ENCODE measurements around the gene SQSTM1.

The SQSTM1 gene

DNA sequence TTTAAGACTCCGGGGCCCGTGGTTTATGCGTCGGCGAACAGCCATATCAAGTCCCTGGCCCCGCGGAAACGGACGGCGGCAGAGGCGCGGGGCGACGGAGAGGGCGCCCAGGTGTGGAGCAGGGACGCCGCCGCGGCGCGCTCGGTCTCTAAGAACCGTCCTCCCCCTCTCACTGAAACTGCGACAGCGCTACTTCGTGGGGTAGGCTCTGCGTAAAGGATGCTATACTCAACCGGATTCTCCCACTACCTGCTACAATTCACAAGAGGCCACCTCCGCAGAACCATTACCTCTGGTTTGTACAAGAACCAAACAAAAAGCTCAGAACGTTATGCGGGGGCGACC is 37.5 kb downstream of the SQSTM1 start:
- TF ChIP-seq POLR2A (IDR thresholded peaks at IDR 0.05; ENCODE audit: extremely low read depth, insufficient read length) (no peak), MAX (IDR thresholded peaks at IDR 0.05; ENCODE audit: low read depth, low read length) (no peak), MYC (IDR thresholded peaks at IDR 0.05; ENCODE audit: low read depth, low read length) (no peak)
- TF ChIP-seq, protein P1, sequence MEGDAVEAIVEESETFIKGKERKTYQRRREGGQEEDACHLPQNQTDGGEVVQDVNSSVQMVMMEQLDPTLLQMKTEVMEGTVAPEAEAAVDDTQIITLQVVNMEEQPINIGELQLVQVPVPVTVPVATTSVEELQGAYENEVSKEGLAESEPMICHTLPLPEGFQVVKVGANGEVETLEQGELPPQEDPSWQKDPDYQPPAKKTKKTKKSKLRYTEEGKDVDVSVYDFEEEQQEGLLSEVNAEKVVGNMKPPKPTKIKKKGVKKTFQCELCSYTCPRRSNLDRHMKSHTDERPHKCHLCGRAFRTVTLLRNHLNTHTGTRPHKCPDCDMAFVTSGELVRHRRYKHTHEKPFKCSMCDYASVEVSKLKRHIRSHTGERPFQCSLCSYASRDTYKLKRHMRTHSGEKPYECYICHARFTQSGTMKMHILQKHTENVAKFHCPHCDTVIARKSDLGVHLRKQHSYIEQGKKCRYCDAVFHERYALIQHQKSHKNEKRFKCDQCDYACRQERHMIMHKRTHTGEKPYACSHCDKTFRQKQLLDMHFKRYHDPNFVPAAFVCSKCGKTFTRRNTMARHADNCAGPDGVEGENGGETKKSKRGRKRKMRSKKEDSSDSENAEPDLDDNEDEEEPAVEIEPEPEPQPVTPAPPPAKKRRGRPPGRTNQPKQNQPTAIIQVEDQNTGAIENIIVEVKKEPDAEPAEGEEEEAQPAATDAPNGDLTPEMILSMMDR (IDR thresholded peaks at IDR 0.05; ENCODE audit: low read depth, low read length) = no peak
- peak; percentile 57 for DNase-seq (ENCODE audit: low read depth)
- peak overlapping the region; percentile 75 for H3K4me3 ChIP-seq (ENCODE audit: low read depth, low read length)

DNA sequence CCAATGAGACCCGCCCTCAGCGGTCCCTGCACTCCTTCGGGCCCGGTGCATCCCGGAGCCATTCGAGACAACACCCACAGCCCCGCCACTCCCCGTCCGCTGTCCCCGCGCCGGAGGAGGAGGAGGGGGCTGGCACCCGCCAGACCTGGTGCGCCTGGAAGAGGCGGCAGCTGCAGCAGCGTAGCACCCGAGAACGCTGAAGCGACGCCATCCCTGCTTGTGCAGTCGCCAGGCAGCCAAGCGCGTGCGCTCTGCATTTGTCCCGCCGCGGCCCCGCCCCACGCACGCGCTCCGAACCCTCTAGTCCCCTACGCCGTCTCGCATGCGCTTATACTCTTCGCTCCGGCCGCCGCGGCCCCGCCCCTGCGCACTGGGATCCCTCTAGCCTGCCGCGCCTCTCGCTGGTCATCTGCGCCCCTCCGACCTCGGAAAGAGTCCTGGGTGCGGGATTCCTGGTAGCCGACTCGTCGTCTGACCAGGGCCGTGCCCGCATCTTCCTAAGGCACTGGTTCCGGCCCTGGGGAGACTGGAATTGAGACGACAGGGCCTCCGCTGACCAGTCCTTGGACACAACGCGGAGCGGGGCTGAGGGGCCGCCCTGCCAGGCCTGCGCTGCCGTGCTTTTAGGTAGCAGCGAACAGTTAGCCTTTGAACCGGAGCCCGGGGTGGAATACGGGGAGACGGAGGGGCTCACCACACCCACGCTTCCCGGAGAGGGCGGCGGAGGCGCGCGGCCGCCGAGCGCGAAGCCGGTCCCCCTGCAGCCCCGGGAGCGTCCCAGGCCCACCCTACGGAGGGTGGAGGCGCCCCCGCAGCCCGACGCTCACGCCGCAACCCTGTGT is 38.1 kb downstream of the SQSTM1 start, which contains the start of gene MRNIP:
MRNIP (minus strand) TSS at position 232 of the 842 bp plus-strand sequence; CDS start at position 211, 21 bp downstream.
- peak within 1 kb of the TSS; percentile 75 for H3K4me3 ChIP-seq (ENCODE audit: low read depth, low read length)
- DNase-seq (ENCODE audit: low read depth) = peak; percentile 97
- peak; percentile 67; the same call in 1 of the 2 replicates for TF ChIP-seq MYC (IDR thresholded peaks at IDR 0.05; ENCODE audit: low read depth, low read length)
- TF ChIP-seq MAX (IDR thresholded peaks at IDR 0.05; ENCODE audit: low read depth, low read length) = peak; percentile 77
- TF ChIP-seq, protein P1 (IDR thresholded peaks at IDR 0.05; ENCODE audit: low read depth, low read length) = no peak
- peak; percentile 61 for TF ChIP-seq POLR2A (IDR thresholded peaks at IDR 0.05; ENCODE audit: extremely low read depth, insufficient read length)

- DNase-seq (ENCODE audit: low read depth) = no peak
- H3K4me3 ChIP-seq (ENCODE audit: low read depth, low read length) = no peak overlapping the region
- TF ChIP-seq POLR2A (IDR thresholded peaks at IDR 0.05; ENCODE audit: extremely low read depth, insufficient read length) = no peak
- TF ChIP-seq MYC (IDR thresholded peaks at IDR 0.05; ENCODE audit: low read depth, low read length) = no peak
- TF ChIP-seq, protein P1 (IDR thresholded peaks at IDR 0.05; ENCODE audit: low read depth, low read length) = no peak
- no peak for TF ChIP-seq MAX (IDR thresholded peaks at IDR 0.05; ENCODE audit: low read depth, low read length)
Measured at GRCh38 chr5:179860301-179860700, 39.6 kb downstream of the SQSTM1 start.

DNA sequence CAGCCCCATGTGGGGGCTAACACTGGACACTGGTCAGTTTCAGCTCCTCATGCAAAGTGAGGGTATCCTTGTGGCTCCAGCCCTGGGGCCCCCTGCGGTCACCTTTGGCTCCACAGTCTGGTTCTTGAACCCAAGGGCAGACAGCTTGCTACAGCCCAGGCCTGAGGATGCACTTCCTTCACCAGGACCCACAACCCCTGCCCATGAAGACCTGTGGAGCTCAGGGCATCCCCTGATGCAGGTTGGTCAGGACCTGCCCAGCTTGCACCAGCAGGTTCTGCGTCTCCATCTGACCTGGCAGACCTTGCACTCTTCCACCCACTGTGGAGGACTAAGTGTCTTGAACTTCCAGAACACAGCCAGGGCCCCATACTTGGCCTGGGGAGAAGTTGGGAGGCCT is 41.6 kb downstream of the SQSTM1 start:
- TF ChIP-seq MAX (IDR thresholded peaks at IDR 0.05; ENCODE audit: low read depth, low read length) = no peak
- no peak for TF ChIP-seq POLR2A (IDR thresholded peaks at IDR 0.05; ENCODE audit: extremely low read depth, insufficient read length)
- TF ChIP-seq, protein P1 (IDR thresholded peaks at IDR 0.05; ENCODE audit: low read depth, low read length) = no peak
- no peak for TF ChIP-seq MYC (IDR thresholded peaks at IDR 0.05; ENCODE audit: low read depth, low read length)
- DNase-seq (ENCODE audit: low read depth) = no peak
- H3K4me3 ChIP-seq (ENCODE audit: low read depth, low read length) = no peak overlapping the region

GRCh38 chr5:179862891-179863290 is 42.2 kb downstream of the SQSTM1 start:
- no peak for DNase-seq (ENCODE audit: low read depth)
- no peak overlapping the region for H3K4me3 ChIP-seq (ENCODE audit: low read depth, low read length)
- no peak for TF ChIP-seq POLR2A (IDR thresholded peaks at IDR 0.05; ENCODE audit: extremely low read depth, insufficient read length)
- no peak for TF ChIP-seq MAX (IDR thresholded peaks at IDR 0.05; ENCODE audit: low read depth, low read length)
- TF ChIP-seq MYC (IDR thresholded peaks at IDR 0.05; ENCODE audit: low read depth, low read length) = no peak
- TF ChIP-seq, protein P1 (IDR thresholded peaks at IDR 0.05; ENCODE audit: low read depth, low read length) = no peak
